ENCODE data around the gene COX20. TPM values are rescaled to one million over a fixed set of nuclear protein-coding genes. Genes with fewer than 3 reads are reported as not detected.

COX20 gene
- total RNA-seq, 4 donors from 2014 or later, result 19.4 to 43.2 (median 24.1) TPM

GRCh38 chr1:244860078-244860477, 24.6 kb downstream of the COX20 start:
- TF ChIP-seq, protein P1, sequence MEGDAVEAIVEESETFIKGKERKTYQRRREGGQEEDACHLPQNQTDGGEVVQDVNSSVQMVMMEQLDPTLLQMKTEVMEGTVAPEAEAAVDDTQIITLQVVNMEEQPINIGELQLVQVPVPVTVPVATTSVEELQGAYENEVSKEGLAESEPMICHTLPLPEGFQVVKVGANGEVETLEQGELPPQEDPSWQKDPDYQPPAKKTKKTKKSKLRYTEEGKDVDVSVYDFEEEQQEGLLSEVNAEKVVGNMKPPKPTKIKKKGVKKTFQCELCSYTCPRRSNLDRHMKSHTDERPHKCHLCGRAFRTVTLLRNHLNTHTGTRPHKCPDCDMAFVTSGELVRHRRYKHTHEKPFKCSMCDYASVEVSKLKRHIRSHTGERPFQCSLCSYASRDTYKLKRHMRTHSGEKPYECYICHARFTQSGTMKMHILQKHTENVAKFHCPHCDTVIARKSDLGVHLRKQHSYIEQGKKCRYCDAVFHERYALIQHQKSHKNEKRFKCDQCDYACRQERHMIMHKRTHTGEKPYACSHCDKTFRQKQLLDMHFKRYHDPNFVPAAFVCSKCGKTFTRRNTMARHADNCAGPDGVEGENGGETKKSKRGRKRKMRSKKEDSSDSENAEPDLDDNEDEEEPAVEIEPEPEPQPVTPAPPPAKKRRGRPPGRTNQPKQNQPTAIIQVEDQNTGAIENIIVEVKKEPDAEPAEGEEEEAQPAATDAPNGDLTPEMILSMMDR (IDR thresholded peaks at IDR 0.05), result no peak
- DNase-seq (ENCODE audit: low spot score) (no peak), ATAC-seq (ENCODE audit: low FRiP score) (no peak)

GRCh38 chr1:244860914-244861610, 25.6 kb downstream of the COX20 start:
- no peak for DNase-seq (ENCODE audit: low spot score)
- TF ChIP-seq, protein P1 (IDR thresholded peaks at IDR 0.05), result no peak
- ATAC-seq (ENCODE audit: low FRiP score), result no peak

DNA sequence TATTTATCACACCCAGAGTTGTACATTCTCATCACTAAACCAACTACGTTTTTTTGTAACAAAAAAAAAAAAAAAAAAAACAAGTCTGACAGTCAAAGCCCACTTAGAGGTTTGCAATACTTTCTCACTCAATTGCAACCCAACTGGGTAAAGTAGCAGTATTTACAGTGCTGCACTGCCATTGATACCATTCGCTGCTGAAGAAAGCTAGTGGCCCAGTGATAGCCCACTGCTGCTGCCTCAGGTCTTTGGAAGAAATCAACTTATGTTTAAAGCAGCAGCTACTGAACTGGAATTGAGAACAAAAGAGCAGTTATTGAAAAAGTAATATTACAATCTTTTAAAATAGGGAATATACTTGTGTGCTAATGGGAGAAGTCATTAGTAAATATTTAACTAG, 26.2 kb downstream of the COX20 start:
- DNase-seq (ENCODE audit: low spot score), result no peak
- TF ChIP-seq, protein P1 (IDR thresholded peaks at IDR 0.05), result no peak
- ATAC-seq (ENCODE audit: low FRiP score), result no peak

- no peak for DNase-seq (ENCODE audit: low spot score)
- TF ChIP-seq, protein P1 (IDR thresholded peaks at IDR 0.05), result no peak
- ATAC-seq (ENCODE audit: low FRiP score), result no peak
These were observed 26.9 kb downstream of the COX20 start for GRCh38 chr1:244862354-244862698.

DNA sequence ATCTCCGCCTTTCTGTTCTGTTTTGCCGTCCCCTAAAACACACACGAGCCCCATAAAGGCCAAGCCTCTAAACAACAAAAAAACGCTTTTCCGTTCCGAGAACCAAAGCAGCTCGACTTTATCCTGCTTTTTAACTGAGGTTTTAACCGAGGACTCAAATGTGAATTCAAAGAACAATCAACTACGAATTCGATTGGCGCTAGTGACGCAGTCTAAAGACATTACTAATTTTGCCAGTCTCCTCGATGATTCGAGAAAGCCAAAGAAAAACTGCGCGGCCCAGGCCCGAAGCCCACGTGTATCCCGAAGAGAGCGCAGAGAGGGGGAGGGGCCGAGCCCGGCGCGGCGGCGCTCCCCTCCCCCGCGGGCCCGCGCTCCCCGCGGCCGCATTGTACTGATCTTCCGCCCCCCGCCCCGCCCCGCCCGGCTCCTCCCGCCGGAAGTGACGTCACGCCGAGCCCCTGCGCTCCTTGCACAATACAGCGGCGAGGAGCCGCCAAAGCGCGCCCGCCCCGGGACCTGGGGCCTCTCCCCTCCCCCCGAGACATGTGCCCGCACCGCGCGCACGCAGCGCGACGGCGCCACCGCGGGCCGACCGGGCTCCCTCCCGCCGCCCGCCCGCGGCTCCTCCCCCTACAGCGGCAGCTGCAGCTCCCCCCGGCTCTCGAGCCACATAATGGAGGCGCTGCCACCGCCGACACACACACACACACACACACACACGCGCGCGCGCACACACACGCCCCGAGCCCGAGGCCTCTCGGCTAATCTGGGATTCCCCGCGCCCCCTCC, 27.4 kb downstream of the COX20 start:
- ATAC-seq (ENCODE audit: low FRiP score), result peak; percentile 79
- DNase-seq (ENCODE audit: low spot score), result peak; percentile 95
- TF ChIP-seq, protein P1 (IDR thresholded peaks at IDR 0.05), result no peak

DNA sequence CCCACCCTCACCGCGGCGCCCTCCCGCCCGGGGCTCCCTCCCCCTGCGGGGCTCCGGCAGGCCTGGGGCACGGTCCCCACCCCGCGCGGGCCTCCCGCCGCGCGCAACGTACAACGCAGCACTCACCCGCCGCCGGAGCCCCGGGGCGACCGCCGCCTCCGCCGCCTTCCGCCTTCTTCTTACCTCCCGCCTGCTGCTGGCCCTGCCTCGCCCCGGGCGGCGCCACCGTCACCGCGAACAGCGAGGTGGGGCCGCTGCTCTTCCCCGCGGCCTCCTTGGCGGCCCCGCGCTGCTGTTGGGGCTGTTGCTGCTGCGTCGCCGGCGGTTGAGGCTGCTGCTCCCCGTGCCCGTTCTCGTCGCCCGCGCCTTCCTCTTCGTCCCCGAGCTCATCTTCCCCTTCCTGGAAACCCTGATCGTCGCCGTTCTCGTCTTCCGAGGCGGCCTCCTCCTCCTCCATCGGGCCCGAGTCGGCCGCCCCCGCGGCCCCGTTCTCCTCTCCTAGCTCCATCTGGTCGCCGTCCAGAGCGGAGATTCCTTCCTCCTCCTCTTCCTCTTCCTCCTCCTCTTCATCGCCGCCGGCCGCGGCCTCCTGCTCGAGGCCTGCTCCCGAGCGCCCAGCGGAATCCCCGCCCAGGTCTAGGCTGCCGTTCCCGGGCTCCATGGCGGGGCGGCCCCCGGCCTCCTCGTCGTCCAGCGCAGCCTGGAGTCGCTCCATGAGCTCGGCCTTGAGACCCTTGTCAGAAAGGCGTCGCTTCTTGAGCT, 28.2 kb downstream of the COX20 start:
- ATAC-seq (ENCODE audit: low FRiP score) (peak; percentile 0), DNase-seq (ENCODE audit: low spot score) (no peak)
- TF ChIP-seq, protein P1 (IDR thresholded peaks at IDR 0.05), result no peak
